ENCODE results near the gene PAMR1. TPM values are rescaled to one million over a fixed set of nuclear protein-coding genes. Genes with fewer than 3 reads are reported as not detected.

PAMR1 gene
- total and polyA plus RNA-seq, 2 of the 8 experiments (the other 6 are each of a cell fraction or from before 2014, with no cell fraction given) = 3.0 to 6.9 TPM

GRCh38 chr11:35459489-35459888 lies 65.9 kb downstream of the PAMR1 start (continued):
- TF ChIP-seq SRF (IDR thresholded peaks at IDR 0.05; ENCODE audit: low read depth, low read length) = no peak
- TF ChIP-seq MAFK (IDR thresholded peaks at IDR 0.05; ENCODE audit: low read depth, low read length) = no peak
- TF ChIP-seq JUN (IDR thresholded peaks at IDR 0.05; ENCODE audit: low read depth, low read length) = no peak
- TF ChIP-seq NRF1 (IDR thresholded peaks at IDR 0.05; ENCODE audit: low read depth, low read length) = no peak
- TF ChIP-seq SP2 (IDR thresholded peaks at IDR 0.05; ENCODE audit: low read length) = no peak

Data from H1 (cell line).